K562 (cell line): ENCODE results near the gene VAMP8. TPM values are rescaled to one million over a fixed set of nuclear protein-coding genes. Genes with fewer than 3 reads are reported as not detected.

ENCODE experiments used
- ARID4B ChIP-seq: sonication (generic); formaldehyde crosslinking; IDR thresholded peaks from 2 replicates; pipeline ENCODE4 v1.8.0; 2022; ENCODE audit warnings: mild to moderate bottlenecking, missing genetic modification reagents
- CBFA2T3 ChIP-seq: fragments of 450-650 bp; IDR thresholded peaks from 2 replicates; pipeline ENCODE4 v1.6.1; 2017
- DIDO1 ChIP-seq: fragments of 450-650 bp; IDR thresholded peaks from 2 replicates; pipeline ENCODE4 v1.6.1; 2016; ENCODE audit warnings: low read depth, missing biosample characterization, missing genetic modification characterization
- FOXA3 ChIP-seq, 2 experiments: fragments of 450-650 bp in 1 of 2; sonication (generic) in 1 of 2; formaldehyde crosslinking; IDR thresholded peaks in 1 of 2; conservative IDR thresholded peaks in 1 of 2; 2 replicates each; pipeline versions ENCODE4 v1.4.0 to v1.8.0; 2020 to 2022; ENCODE audit warnings: mild to moderate bottlenecking in 2 of 2, missing genetic modification reagents in 1 of 2
- HINFP ChIP-seq: fragments of 450-650 bp; conservative IDR thresholded peaks from 2 replicates; pipeline ENCODE4 v1.6.1; 2016; ENCODE audit warnings: missing genetic modification characterization, low read depth, mild to moderate bottlenecking, control low read depth, missing compliant biosample characterization
- POLR2AphosphoS2 ChIP-seq: IDR thresholded peaks from 2 replicates; pipeline ENCODE4 v1.6.1; 2012; ENCODE audit warnings: low read length, improper control_type of control experiment
- POLR3A ChIP-seq: IDR thresholded peaks from 2 replicates; pipeline ENCODE4 v1.6.1; 2011; ENCODE audit warnings: borderline replicate concordance, mild to moderate bottlenecking, moderate library complexity; ENCODE audit not compliant: insufficient read length, insufficient read depth; ENCODE audit errors: extremely low read depth
- SAFB2 ChIP-seq: fragments of 200-400 bp; formaldehyde crosslinking; IDR thresholded peaks from 2 replicates; pipeline ENCODE4 v1.6.1; 2018; ENCODE audit warnings: borderline replicate concordance, low read length, low read depth, moderate library complexity; ENCODE audit not compliant: severe bottlenecking
- SNIP1 ChIP-seq: fragments of 450-650 bp; IDR thresholded peaks from 2 replicates; pipeline ENCODE4 v1.7.1; 2017; ENCODE audit warnings: low read depth, mild to moderate bottlenecking
- ZC3H11A ChIP-seq: IDR thresholded peaks from 2 replicates; pipeline ENCODE4 v1.6.1; 2012; ENCODE audit warnings: low read depth, low read length, improper control_type of control experiment
- ZNF583 ChIP-seq: fragments of 250-450 bp; sonication (Bioruptor Pico); IDR thresholded peaks from 2 replicates; pipeline ENCODE4 v1.4.0; 2020
- ZNF584 ChIP-seq: fragments of 200-800 bp; sonication (Bioruptor generic); IDR thresholded peaks from 2 replicates; pipeline ENCODE4 v1.6.1; 2016; ENCODE audit warnings: low read depth, mild to moderate bottlenecking, missing genetic modification characterization, missing compliant biosample characterization
- ZNF707 ChIP-seq: fragments of 250-450 bp; sonication (Bioruptor Pico); conservative IDR thresholded peaks from 2 replicates; pipeline ENCODE4 v1.8.0; 2022; ENCODE audit warnings: inconsistent platforms, mild to moderate bottlenecking, moderate library complexity
- polyA plus RNA-seq, 8 experiments: library from polyadenylated mRNA; depleted of rRNA in 4 of 8; stranded (reverse) in 5 of 8; unstranded in 3 of 8; fragments of >200 nt; fragmentation: Nextera tagmentation in 2 of 8; fragmentation: Illumina TruSeq in 1 of 8; extraction: Ambion mirVana in 2 of 8; extraction: Trizol in 1 of 8; gene quantifications; 2 replicates each; pipeline versions ENCODE4 v1.2.1 to v1.2.3, GENCODE V29; 2011 to 2014; ENCODE audit warnings: inconsistent platforms in 1 of 8, missing spikeins in 1 of 8
- total RNA-seq, 7 experiments: library from RNA; depleted of rRNA in 6 of 7; stranded (reverse); fragments of >200 nt in 6 of 7; fragmentation: Illumina TruSeq in 2 of 7; extraction: Trizol in 2 of 7; gene quantifications; 2 replicates each; pipeline versions ENCODE4 v1.2.1 to v1.2.3, GENCODE V29; 2011 to 2021; ENCODE audit warnings: low replicate concordance in 1 of 7
- TF ChIP-seq, protein P1 (sequence below): fragments of 450-650 bp; IDR thresholded peaks from 2 replicates; pipeline ENCODE4 v1.6.1; 2014; ENCODE audit warnings: low read depth, mild to moderate bottlenecking, moderate library complexity, borderline replicate concordance
- TF ChIP-seq, protein P2 (sequence below): fragments of 250-450 bp; sonication (Bioruptor Pico); IDR thresholded peaks from 2 replicates; pipeline ENCODE4 v1.5.0; 2021
- TF ChIP-seq, protein P3 (sequence below): IDR thresholded peaks from 2 replicates; pipeline ENCODE4 v1.6.1; 2016; ENCODE audit warnings: missing genetic modification characterization, missing compliant biosample characterization

Gene VAMP8
- total and polyA plus RNA-seq, 9 of the 15 experiments (the other 6 are each of a cell fraction or from before 2014, with no cell fraction given) = 107 to 571 (median 248) TPM

- TF ChIP-seq SAFB2 = no peak
- no peak for TF ChIP-seq HINFP
- TF ChIP-seq ZNF707 = no peak
- TF ChIP-seq ARID4B (CRISPR knock-in tag) = no peak
- no peak for TF ChIP-seq SNIP1
- TF ChIP-seq, protein P1, sequence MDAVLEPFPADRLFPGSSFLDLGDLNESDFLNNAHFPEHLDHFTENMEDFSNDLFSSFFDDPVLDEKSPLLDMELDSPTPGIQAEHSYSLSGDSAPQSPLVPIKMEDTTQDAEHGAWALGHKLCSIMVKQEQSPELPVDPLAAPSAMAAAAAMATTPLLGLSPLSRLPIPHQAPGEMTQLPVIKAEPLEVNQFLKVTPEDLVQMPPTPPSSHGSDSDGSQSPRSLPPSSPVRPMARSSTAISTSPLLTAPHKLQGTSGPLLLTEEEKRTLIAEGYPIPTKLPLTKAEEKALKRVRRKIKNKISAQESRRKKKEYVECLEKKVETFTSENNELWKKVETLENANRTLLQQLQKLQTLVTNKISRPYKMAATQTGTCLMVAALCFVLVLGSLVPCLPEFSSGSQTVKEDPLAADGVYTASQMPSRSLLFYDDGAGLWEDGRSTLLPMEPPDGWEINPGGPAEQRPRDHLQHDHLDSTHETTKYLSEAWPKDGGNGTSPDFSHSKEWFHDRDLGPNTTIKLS = no peak
- no peak for TF ChIP-seq ZC3H11A
- TF ChIP-seq FOXA3 (CRISPR knock-in tag; conservative IDR thresholded peaks at IDR 0.05 in 1 of 2, IDR thresholded peaks at IDR 0.05 in 1 of 2) = no peak
- TF ChIP-seq CBFA2T3 = no peak
- TF ChIP-seq, protein P2, sequence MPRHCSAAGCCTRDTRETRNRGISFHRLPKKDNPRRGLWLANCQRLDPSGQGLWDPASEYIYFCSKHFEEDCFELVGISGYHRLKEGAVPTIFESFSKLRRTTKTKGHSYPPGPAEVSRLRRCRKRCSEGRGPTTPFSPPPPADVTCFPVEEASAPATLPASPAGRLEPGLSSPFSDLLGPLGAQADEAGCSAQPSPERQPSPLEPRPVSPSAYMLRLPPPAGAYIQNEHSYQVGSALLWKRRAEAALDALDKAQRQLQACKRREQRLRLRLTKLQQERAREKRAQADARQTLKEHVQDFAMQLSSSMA (CRISPR knock-in tag) = no peak
- TF ChIP-seq ZNF584 (CRISPR knock-in tag) = no peak
- no peak for TF ChIP-seq POLR3A
- TF ChIP-seq ZNF583 = no peak; the same call in 1 of the 2 replicates
- TF ChIP-seq POLR2AphosphoS2 = no peak
- no peak for TF ChIP-seq DIDO1 (tag)
- TF ChIP-seq, protein P3, sequence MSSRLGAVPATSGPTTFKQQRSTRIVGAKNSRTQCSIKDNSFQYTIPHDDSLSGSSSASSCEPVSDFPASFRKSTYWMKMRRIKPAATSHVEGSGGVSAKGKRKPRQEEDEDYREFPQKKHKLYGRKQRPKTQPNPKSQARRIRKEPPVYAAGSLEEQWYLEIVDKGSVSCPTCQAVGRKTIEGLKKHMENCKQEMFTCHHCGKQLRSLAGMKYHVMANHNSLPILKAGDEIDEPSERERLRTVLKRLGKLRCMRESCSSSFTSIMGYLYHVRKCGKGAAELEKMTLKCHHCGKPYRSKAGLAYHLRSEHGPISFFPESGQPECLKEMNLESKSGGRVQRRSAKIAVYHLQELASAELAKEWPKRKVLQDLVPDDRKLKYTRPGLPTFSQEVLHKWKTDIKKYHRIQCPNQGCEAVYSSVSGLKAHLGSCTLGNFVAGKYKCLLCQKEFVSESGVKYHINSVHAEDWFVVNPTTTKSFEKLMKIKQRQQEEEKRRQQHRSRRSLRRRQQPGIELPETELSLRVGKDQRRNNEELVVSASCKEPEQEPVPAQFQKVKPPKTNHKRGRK (tag) = no peak
Observed at GRCh38 chr2:85578243-85579180, 1.1 kb downstream of the VAMP8 start (continued).
